Neural crest cell (in vitro differentiated cells): ENCODE results near the gene HBE1. TPM values are rescaled to one million over a fixed set of nuclear protein-coding genes. Genes with fewer than 3 reads are reported as not detected.

Experiments used
- DNase-seq: peaks from one replicate; pipeline ENCODE4 v3.0.0; 2021; ENCODE audit warnings: low read depth, mixed read lengths, low spot score
- H3K27ac Mint-ChIP-seq: one replicate; pipeline ENCODE4 v1.8.0; 2021; ENCODE audit warnings: mild to moderate bottlenecking, mixed read lengths; ENCODE audit not compliant: unreplicated experiment
- H3K27me3 Mint-ChIP-seq: 2 replicates; pipeline ENCODE4 v1.8.0; 2021; ENCODE audit warnings: low read depth, mild to moderate bottlenecking, mixed read lengths
- H3K36me3 Mint-ChIP-seq: 2 replicates; pipeline ENCODE4 v1.8.0; 2021; ENCODE audit warnings: low read depth, mild to moderate bottlenecking, mixed read lengths
- H3K4me1 Mint-ChIP-seq: 2 replicates; pipeline ENCODE4 v1.8.0; 2021; ENCODE audit warnings: mixed read lengths
- H3K4me3 Mint-ChIP-seq: one replicate; pipeline ENCODE4 v1.8.0; 2021; ENCODE audit warnings: mild to moderate bottlenecking, mixed read lengths
- H3K9me3 Mint-ChIP-seq: 2 replicates; pipeline ENCODE4 v1.8.0; 2021; ENCODE audit warnings: mixed read lengths
- CTCF ChIP-seq: fragments of 200-600 bp; sonication (generic); conservative IDR thresholded peaks from 2 replicates; pipeline ENCODE4 v1.5.0; 2021; ENCODE audit warnings: antibody characterized with exemption, mild to moderate bottlenecking
- total RNA-seq: library from RNA; stranded (reverse); gene quantifications from 2 replicates; pipeline ENCODE4 v1.2.1, GENCODE V29; 2021

Gene HBE1
- total RNA-seq, 1 donor from 2014 or later = 0.56 TPM

- peaks cover 10% of the 10 kb centered on the region for H3K27me3 Mint-ChIP-seq
- DNase-seq = no peak
- H3K4me3 Mint-ChIP-seq = no peak overlapping the region
- no peaks in the 10 kb centered on the region for H3K4me1 Mint-ChIP-seq
- H3K36me3 Mint-ChIP-seq = no peaks in the 10 kb centered on the region
- H3K9me3 Mint-ChIP-seq = no peaks in the 10 kb centered on the region
- H3K27ac Mint-ChIP-seq = no peak overlapping the region
- TF ChIP-seq CTCF = no peak
Observed at GRCh38 chr11:5243816-5244180, 25.9 kb downstream of the HBE1 start.

- no peaks in the 10 kb centered on the region for H3K36me3 Mint-ChIP-seq
- TF ChIP-seq CTCF = no peak
- no peak overlapping the region for H3K27ac Mint-ChIP-seq
- H3K27me3 Mint-ChIP-seq = peaks cover 14% of the 10 kb centered on the region
- H3K4me1 Mint-ChIP-seq = no peaks in the 10 kb centered on the region
- no peaks in the 10 kb centered on the region for H3K9me3 Mint-ChIP-seq
- H3K4me3 Mint-ChIP-seq = no peak overlapping the region
- DNase-seq = no peak
Observed at GRCh38 chr11:5242933-5243815, 26.6 kb downstream of the HBE1 start.

DNA sequence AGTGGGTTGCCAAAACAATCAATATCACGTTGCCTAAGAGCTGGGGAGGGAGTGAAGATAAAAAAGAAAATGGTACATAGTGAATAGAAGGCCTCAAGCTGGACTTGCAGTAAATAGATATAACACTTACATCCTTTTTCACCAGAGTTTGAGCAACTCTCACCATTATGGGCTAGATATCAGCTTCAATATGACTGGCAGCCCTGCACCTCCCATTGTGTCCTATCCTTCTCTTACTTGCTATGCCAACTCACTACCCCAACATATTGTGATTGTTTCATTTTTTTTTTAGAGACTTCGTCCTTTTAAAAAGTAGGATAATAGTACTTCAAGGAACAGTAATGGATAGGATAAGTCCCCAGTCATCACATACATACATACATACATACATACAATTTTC lies 27.5 kb downstream of the HBE1 start:
- Mint-ChIP-seq H3K36me3 (no peaks in the 10 kb centered on the region), H3K4me3 (no peak overlapping the region), H3K27me3 (peaks cover 11% of the 10 kb centered on the region), H3K4me1 (no peaks in the 10 kb centered on the region), H3K9me3 (no peaks in the 10 kb centered on the region), H3K27ac (no peak overlapping the region)
- no peak for TF ChIP-seq CTCF
- no peak for DNase-seq

GRCh38 chr11:5241458-5241857 lies 28.3 kb downstream of the HBE1 start:
- H3K4me3 Mint-ChIP-seq = no peak overlapping the region
- TF ChIP-seq CTCF = no peak
- no peak for DNase-seq
- H3K4me1 Mint-ChIP-seq = no peaks in the 10 kb centered on the region
- H3K27me3 Mint-ChIP-seq = peaks cover 12% of the 10 kb centered on the region
- H3K36me3 Mint-ChIP-seq = no peaks in the 10 kb centered on the region
- H3K27ac Mint-ChIP-seq = no peak overlapping the region
- H3K9me3 Mint-ChIP-seq = no peaks in the 10 kb centered on the region

- H3K36me3 Mint-ChIP-seq = no peaks in the 10 kb centered on the region
- no peak for DNase-seq
- no peak overlapping the region for H3K4me3 Mint-ChIP-seq
- peaks cover 16% of the 10 kb centered on the region for H3K27me3 Mint-ChIP-seq
- H3K9me3 Mint-ChIP-seq = no peaks in the 10 kb centered on the region
- TF ChIP-seq CTCF = no peak
- no peaks in the 10 kb centered on the region for H3K4me1 Mint-ChIP-seq
- H3K27ac Mint-ChIP-seq = no peak overlapping the region
Observed at GRCh38 chr11:5240458-5240857, 29.3 kb downstream of the HBE1 start.
